Liver (tissue), 3 donors: Measurements from ENCODE around the gene FREM1.

ENCODE experiments used
- CTCF ChIP-seq: fragments of 150-350 bp; IDR thresholded peaks from 2 replicates; pipeline ENCODE4 v1.5.1; 2017; ENCODE audit warnings: improper control_type of control experiment, low read depth, low read length; ENCODE audit not compliant: missing input control
- HNF4A ChIP-seq, 2 donors: conservative IDR thresholded peaks; 2 replicates each; pipeline ENCODE4 v1.6.1; 2016; ENCODE audit warnings: antibody characterized with exemption in 2 of 2, mild to moderate bottlenecking in 2 of 2
- TF ChIP-seq, protein P1 (sequence below): IDR thresholded peaks from 2 replicates; pipeline ENCODE4 v1.6.1; 2016; ENCODE audit warnings: antibody characterized with exemption, mild to moderate bottlenecking
- donor health status: healthy.
- donor health status: healthy.

DNA sequence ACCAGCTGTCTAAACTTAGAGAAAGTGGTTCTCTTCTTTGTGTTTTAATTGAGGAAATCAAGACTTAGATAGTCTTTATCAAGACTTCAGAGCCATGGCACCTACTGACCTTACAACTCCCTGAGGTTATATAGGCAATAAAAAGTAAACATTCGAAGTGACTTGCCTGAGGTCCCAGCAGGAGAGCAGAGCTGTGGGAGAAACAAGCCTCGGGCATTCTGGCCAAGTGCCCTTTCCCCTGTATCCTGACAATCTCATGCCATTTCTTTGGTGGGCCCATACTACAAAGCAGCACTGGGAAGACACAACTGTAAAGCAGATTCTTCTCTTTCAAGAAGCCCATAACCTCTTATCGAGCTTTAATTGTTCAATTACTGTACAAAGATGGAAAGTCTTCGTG, 23.1 kb downstream of the FREM1 start:
- no peak for TF ChIP-seq CTCF
- TF ChIP-seq HNF4A (conservative IDR thresholded peaks at IDR 0.05): no peak
- TF ChIP-seq, protein P1, sequence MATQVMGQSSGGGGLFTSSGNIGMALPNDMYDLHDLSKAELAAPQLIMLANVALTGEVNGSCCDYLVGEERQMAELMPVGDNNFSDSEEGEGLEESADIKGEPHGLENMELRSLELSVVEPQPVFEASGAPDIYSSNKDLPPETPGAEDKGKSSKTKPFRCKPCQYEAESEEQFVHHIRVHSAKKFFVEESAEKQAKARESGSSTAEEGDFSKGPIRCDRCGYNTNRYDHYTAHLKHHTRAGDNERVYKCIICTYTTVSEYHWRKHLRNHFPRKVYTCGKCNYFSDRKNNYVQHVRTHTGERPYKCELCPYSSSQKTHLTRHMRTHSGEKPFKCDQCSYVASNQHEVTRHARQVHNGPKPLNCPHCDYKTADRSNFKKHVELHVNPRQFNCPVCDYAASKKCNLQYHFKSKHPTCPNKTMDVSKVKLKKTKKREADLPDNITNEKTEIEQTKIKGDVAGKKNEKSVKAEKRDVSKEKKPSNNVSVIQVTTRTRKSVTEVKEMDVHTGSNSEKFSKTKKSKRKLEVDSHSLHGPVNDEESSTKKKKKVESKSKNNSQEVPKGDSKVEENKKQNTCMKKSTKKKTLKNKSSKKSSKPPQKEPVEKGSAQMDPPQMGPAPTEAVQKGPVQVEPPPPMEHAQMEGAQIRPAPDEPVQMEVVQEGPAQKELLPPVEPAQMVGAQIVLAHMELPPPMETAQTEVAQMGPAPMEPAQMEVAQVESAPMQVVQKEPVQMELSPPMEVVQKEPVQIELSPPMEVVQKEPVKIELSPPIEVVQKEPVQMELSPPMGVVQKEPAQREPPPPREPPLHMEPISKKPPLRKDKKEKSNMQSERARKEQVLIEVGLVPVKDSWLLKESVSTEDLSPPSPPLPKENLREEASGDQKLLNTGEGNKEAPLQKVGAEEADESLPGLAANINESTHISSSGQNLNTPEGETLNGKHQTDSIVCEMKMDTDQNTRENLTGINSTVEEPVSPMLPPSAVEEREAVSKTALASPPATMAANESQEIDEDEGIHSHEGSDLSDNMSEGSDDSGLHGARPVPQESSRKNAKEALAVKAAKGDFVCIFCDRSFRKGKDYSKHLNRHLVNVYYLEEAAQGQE: no peak
